Lower lobe of right lung (tissue), 2 donors: ENCODE results near the gene PHF21A. TPM values are rescaled to one million over a fixed set of nuclear protein-coding genes. Genes with fewer than 3 reads are reported as not detected.

Source experiments
- ATAC-seq, 2 donors: fragments of 200-7000 bp; cut with Tn5 transposase; one replicate each; pipeline ENCODE4 v1.9.1; 2020 to 2022; ENCODE audit warnings: mild to moderate bottlenecking in 2 of 2, moderate library complexity in 2 of 2
- DNase-seq: peaks from one replicate; pipeline ENCODE4 v3.0.0-alpha.2; 2020
- H3K27ac ChIP-seq: fragments of 200-600 bp; one replicate; pipeline ENCODE4 v1.8.0; 2022
- H3K27me3 ChIP-seq: fragments of 200-600 bp; one replicate; pipeline ENCODE4 v1.8.0; 2022; ENCODE audit warnings: low read depth
- H3K36me3 ChIP-seq: fragments of 200-600 bp; one replicate; pipeline ENCODE4 v1.8.0; 2022; ENCODE audit warnings: mild to moderate bottlenecking
- H3K4me1 ChIP-seq: fragments of 200-600 bp; one replicate; pipeline ENCODE4 v1.8.0; 2022
- H3K4me3 ChIP-seq: fragments of 200-600 bp; one replicate; pipeline ENCODE4 v1.8.0; 2022; ENCODE audit warnings: mild to moderate bottlenecking
- H3K9me3 ChIP-seq: fragments of 200-600 bp; one replicate; pipeline ENCODE4 v1.8.0; 2022
- intact Hi-C: fragments of 100-400 bp; cut with DNase I; formaldehyde crosslinking; loops from one replicate; pipeline ENCODE4 v1.11.0; 2022
- total RNA-seq: library from RNA; stranded (reverse); fragmentation: NEBNext Ultra II Directional; extraction: Animal tissue kit (Norgen Biotek cat#: 25700); gene quantifications from one replicate; pipeline ENCODE4 v1.2.1, GENCODE V29; 2021
- TF ChIP-seq, protein P1 (sequence below): fragments of 200-600 bp; IDR thresholded peaks from one replicate; pipeline ENCODE4 v1.8.0; 2022; ENCODE audit warnings: antibody characterized with exemption, mild to moderate bottlenecking
- donor health status: DM: no; HTN: yes; CAD: no; lungs with severe emphysema.

The PHF21A gene
- total RNA-seq, 1 donor from 2014 or later, result 48.4 TPM

DNA sequence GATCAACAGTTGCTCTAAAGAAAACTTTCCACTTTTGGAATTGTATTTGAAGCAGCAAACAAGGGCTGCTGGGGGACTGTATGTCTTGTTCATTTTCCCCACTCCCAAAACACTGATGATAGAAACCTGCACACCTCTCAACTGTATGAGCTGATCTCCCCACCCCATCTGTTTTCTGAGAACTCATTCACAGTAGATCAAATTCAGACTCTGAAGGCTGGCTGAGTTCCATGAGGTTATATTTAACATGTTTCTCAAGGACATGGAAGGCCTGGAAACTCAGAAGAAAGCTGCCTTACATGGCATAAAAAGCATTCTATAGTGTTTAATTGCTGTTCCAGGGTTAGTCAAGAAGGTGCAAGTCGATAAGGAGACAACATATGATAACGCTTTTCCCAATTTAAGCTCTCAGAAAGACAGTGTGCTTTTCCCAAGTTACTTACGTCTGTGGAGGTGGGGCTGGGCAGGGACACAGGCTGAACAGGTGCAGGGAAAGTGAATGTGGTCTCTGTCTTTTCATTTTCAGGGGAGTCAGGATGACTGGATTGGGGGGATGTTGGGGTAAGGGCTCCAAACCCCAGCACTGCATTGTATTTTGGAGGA is 175.8 kb downstream of the PHF21A start:
- DNase-seq (no peak), ATAC-seq (no peak)
- no peaks in the 10 kb centered on the region for H3K9me3 ChIP-seq
- H3K4me1 ChIP-seq, result no peaks in the 10 kb centered on the region
- TF ChIP-seq, protein P1, sequence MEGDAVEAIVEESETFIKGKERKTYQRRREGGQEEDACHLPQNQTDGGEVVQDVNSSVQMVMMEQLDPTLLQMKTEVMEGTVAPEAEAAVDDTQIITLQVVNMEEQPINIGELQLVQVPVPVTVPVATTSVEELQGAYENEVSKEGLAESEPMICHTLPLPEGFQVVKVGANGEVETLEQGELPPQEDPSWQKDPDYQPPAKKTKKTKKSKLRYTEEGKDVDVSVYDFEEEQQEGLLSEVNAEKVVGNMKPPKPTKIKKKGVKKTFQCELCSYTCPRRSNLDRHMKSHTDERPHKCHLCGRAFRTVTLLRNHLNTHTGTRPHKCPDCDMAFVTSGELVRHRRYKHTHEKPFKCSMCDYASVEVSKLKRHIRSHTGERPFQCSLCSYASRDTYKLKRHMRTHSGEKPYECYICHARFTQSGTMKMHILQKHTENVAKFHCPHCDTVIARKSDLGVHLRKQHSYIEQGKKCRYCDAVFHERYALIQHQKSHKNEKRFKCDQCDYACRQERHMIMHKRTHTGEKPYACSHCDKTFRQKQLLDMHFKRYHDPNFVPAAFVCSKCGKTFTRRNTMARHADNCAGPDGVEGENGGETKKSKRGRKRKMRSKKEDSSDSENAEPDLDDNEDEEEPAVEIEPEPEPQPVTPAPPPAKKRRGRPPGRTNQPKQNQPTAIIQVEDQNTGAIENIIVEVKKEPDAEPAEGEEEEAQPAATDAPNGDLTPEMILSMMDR, result no peak
- peaks cover 98% of the 10 kb centered on the region for H3K36me3 ChIP-seq
- intact Hi-C loops, result no loop called here
- no peak overlapping the region for H3K27ac ChIP-seq
- H3K4me3 ChIP-seq, result no peak overlapping the region
- H3K27me3 ChIP-seq, result no peaks in the 10 kb centered on the region

DNA sequence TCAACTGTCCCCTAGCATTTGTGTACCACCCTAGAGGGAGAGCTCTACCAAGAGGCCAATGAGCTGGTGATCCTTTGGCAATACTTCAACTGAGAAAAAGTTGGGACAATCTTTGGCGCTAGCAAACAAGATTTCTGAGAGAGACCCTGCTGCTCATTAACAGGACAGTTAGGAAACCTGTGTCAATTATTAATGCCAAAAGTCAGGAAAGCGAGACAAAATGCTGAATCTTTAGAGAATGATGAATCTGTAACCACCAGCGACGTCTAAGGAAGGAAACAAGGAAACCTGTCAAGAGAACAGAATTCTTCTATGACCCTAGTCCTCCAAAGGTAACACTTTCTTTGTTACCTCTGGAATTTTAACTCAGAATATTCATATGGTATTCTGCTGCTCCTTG is 178.9 kb downstream of the PHF21A start:
- H3K36me3 ChIP-seq, result peaks cover 85% of the 10 kb centered on the region
- ATAC-seq (no peak), DNase-seq (no peak)
- no peaks in the 10 kb centered on the region for H3K9me3 ChIP-seq
- H3K4me3 ChIP-seq, result no peak overlapping the region
- intact Hi-C loops, result no loop called here
- no peaks in the 10 kb centered on the region for H3K27me3 ChIP-seq
- H3K4me1 ChIP-seq, result no peaks in the 10 kb centered on the region
- TF ChIP-seq, protein P1, result no peak
- no peak overlapping the region for H3K27ac ChIP-seq

DNA sequence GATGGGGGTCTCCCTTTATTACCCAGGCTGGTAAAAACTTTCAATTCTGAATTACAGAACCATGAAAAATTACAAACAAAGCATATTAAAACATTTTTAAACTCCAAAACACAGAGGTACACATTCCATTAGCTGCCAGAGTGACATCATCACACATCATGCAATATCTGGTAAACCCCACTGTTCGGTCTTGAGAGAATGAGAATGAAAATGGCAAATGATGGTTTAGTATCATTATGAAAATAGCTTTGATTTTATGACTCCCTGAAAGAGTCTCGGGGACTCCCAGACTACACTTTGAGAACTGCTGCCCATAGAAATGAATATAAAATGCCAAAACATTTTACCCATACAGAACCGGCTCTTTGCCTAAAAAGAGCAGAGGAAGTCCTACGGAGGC is 180.0 kb downstream of the PHF21A start:
- H3K36me3 ChIP-seq, result peaks cover 85% of the 10 kb centered on the region
- H3K27me3 ChIP-seq, result no peaks in the 10 kb centered on the region
- DNase-seq (no peak), ATAC-seq (no peak)
- H3K27ac ChIP-seq, result no peak overlapping the region
- H3K4me3 ChIP-seq, result no peak overlapping the region
- H3K9me3 ChIP-seq, result no peaks in the 10 kb centered on the region
- intact Hi-C loops, result no loop called here
- TF ChIP-seq, protein P1, result no peak
- H3K4me1 ChIP-seq, result no peaks in the 10 kb centered on the region

DNA sequence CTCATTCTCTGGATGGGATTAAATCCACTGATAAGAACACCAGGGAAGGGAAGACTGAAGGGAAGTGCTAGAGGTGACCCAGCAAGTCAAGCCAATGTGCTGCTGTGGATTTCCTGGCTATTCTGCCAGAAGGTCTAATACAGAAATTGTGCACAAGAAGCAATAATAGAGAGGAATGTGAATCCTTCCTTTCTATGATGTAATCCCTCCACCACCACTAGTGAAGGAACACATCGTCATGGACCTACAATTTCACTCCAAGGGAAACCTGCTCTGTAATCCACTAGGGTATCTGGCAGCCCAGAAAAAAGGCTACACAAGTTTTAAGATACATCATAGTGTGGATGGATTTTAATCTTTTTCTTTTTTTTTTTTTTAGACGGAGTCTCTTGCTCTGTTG is 181.4 kb downstream of the PHF21A start:
- ATAC-seq (no peak), DNase-seq (no peak)
- Histone ChIP-seq H3K36me3 (peaks cover 85% of the 10 kb centered on the region), H3K4me3 (no peak overlapping the region), H3K4me1 (no peaks in the 10 kb centered on the region), H3K27me3 (no peaks in the 10 kb centered on the region), H3K9me3 (no peaks in the 10 kb centered on the region), H3K27ac (no peak overlapping the region)
- intact Hi-C loops, result no loop called here
- TF ChIP-seq, protein P1, result no peak

DNA sequence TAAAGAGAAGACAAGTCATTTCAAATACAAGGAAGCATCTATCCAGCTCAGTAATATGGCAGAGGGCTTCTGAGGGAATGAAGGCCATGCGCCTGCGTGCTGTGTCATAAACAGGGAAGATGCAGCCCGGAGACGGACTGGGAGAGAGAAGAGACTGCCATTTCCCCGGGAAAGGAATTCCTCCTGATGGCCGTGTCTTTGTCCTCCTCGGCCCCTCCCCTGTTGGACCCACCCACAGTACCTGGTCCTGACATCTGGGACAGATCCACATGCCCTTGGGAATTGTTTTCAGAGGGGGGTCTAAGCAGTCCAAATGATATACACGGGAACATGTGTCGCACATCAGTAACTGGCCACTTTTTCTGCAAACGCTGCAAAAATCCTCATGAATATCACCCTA is 183.3 kb downstream of the PHF21A start:
- H3K27ac ChIP-seq, result no peak overlapping the region
- DNase-seq, result no peak
- H3K27me3 ChIP-seq, result no peaks in the 10 kb centered on the region
- H3K4me3 ChIP-seq, result no peak overlapping the region
- no peaks in the 10 kb centered on the region for H3K9me3 ChIP-seq
- intact Hi-C loops, result no loop called here
- ATAC-seq, result no peak
- H3K36me3 ChIP-seq, result peaks cover 86% of the 10 kb centered on the region
- H3K4me1 ChIP-seq, result no peaks in the 10 kb centered on the region
- TF ChIP-seq, protein P1, result no peak
